Adrenal gland (tissue), 5 donors: Measurements from ENCODE around the gene OLIG1.

Experiments
- POLR2A ChIP-seq, 2 donors: fragments of 450-650 bp; IDR thresholded peaks; one replicate each; pipeline ENCODE4 v1.6.1; 2017; ENCODE audit warnings: antibody characterized with exemption in 2 of 2, mild to moderate bottlenecking in 2 of 2, moderate library complexity in 1 of 2
- TF ChIP-seq, protein P1 (sequence below), 6 experiments: fragments of 450-650 bp in 4 of 6; fragments of 200-600 bp in 2 of 6; sonication (generic) in 1 of 6; IDR thresholded peaks; 1 replicate in 5 of 6; 2 replicates in 1 of 6; pipeline versions ENCODE4 v1.5.1 to v1.8.0; 2016 to 2021; ENCODE audit warnings: antibody characterized with exemption in 6 of 6, mild to moderate bottlenecking in 2 of 6, moderate library complexity in 1 of 6
- donor health status: DM: no; HTN: no; CAD: no.

DNA sequence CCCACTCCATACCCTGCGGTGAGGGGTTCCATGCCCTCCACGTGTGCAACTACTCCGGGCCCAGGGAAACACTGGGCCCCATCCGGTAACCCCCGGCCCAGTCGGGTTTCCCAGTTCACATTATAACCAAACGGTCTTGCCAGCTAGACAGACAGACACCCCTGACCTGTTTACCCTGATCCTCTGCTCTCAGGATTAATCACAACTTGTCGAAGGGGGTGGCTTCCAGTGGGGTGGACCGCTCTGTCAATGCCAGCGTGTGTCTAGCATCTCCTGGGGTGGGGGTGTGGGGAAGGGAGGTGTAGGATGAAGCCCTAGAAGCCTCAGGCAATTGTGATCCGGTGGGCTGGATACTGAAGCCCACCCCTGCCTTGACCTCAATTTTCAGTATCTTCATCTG is 48.8 kb upstream of the OLIG1 start:
- TF ChIP-seq, protein P1, sequence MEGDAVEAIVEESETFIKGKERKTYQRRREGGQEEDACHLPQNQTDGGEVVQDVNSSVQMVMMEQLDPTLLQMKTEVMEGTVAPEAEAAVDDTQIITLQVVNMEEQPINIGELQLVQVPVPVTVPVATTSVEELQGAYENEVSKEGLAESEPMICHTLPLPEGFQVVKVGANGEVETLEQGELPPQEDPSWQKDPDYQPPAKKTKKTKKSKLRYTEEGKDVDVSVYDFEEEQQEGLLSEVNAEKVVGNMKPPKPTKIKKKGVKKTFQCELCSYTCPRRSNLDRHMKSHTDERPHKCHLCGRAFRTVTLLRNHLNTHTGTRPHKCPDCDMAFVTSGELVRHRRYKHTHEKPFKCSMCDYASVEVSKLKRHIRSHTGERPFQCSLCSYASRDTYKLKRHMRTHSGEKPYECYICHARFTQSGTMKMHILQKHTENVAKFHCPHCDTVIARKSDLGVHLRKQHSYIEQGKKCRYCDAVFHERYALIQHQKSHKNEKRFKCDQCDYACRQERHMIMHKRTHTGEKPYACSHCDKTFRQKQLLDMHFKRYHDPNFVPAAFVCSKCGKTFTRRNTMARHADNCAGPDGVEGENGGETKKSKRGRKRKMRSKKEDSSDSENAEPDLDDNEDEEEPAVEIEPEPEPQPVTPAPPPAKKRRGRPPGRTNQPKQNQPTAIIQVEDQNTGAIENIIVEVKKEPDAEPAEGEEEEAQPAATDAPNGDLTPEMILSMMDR (IDR thresholded peaks at IDR 0.05), result no peak
- TF ChIP-seq POLR2A (IDR thresholded peaks at IDR 0.05), result no peak
